Stimulated activated CD8-positive, alpha-beta memory T cell treated with anti-CD3 and anti-CD28 coated beads, Interleukin-15, amount 100 ng/mL, for 1 hour (primary cell): ENCODE measurements around the gene SART1.

Source experiments
- DNase-seq: peaks from one replicate; pipeline ENCODE4 v3.0.0-alpha.2; 2020; ENCODE audit warnings: low read depth

Gene SART1

DNA sequence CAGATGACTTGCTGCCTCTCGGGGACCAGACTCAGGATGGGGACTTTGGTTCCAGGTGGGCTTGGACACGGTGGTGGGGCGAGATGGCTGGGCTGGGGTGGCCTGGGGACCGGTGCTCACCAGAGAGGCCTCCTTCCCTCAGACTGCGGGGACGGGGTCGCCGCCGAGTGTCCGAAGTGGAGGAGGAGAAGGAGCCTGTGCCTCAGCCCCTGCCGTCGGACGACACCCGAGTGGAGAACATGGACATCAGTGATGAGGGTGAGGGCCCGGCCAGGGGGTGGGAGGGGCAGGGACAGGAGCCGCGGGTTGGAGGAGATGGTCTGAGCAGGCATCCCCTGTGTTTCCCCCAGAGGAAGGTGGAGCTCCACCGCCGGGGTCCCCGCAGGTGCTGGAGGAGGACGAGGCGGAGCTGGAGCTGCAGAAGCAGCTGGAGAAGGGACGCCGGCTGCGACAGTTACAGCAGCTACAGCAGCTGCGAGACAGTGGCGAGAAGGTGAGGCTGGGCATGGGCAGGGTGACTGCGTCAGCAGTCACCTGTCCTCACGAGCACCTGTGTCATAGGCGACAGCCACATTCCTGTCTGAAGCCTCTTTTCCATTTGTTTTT, 5.9 kb downstream of the SART1 start:
- DNase-seq, result no peak

GRCh38 chr11:65968600-65969482, 7.3 kb downstream of the SART1 start:
- DNase-seq, result no peak

DNA sequence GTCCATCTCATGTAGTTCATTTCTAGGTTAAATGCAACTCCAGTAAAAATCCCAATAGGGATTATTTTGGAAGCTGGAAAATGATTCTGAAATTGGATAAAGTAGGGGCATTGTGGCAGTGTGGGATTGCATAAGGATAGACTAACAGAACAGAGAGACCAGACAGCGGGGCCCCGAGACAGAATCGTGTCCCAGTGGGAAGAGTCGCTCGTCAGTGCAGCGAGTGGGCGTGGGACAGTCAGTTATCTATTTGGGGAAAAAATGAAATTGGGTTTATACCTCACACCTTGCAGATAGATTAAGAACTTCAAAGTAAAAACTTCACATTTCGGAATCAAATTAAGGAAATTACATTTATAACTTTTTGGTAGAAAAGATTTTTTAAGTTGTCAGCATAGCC, 10.6 kb downstream of the SART1 start:
- no peak for DNase-seq

- DNase-seq, result no peak
Measured at GRCh38 chr11:65973439-65974110, 12.0 kb downstream of the SART1 start.

DNA sequence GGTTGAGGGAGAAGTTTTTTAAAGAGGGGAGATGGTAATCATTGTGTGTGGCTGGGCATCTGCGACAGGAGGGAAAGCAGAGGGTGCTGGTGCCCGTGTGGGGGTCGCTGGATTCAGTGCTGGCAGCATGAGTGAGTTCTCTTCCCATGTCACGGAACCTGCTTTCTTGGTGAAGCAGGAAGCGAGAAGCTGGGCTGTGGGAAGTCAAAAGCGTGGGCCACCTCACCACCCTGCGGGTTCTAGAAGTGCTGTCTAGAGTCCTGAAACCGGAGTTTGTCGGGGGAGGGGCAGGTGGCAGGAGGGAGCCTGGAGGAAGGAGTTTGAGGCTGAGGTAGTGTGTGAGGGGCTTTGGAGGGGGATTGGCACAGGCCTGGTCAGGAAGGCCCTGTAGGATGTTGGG, 14.2 kb downstream of the SART1 start:
- no peak for DNase-seq

DNA sequence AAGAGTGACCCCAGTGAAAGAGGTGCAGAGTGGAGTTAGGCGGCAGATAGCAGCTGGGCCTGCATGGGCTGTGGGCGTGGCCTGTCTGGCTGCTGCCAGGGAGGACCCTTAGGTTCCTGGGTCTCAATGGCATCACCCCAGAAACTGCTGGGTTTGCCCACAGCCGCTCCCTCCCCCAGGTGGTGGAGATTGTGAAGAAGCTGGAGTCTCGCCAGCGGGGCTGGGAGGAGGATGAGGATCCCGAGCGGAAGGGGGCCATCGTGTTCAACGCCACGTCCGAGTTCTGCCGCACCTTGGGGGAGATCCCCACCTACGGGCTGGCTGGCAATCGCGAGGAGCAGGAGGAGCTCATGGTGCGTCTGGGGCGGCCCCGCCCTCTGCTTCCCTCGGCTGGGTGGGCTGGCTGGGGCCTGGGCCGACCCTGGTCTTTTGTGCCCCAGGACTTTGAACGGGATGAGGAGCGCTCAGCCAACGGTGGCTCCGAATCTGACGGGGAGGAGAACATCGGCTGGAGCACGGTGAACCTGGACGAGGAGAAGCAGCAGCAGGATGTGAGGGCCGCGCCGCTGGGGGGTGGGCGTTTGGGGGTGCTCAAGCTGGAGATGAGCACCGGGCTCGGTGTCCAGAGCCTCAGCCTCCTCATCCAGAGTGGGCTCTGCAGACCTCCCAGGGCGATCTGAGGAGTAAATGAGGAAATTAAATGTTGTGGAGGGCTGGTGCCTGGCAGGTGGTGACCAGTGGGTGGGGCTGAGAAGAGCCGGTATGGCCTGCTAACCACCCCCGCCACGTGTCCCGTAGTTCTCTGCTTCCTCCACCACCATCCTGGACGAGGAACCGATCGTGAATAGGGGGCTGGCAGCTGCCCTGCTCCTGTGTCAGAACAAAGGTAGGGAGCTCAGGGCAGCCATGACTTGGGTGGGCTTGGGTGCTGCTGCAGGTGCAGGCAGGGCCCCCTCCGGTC, 15.0 kb downstream of the SART1 start:
- DNase-seq, result no peak

DNA sequence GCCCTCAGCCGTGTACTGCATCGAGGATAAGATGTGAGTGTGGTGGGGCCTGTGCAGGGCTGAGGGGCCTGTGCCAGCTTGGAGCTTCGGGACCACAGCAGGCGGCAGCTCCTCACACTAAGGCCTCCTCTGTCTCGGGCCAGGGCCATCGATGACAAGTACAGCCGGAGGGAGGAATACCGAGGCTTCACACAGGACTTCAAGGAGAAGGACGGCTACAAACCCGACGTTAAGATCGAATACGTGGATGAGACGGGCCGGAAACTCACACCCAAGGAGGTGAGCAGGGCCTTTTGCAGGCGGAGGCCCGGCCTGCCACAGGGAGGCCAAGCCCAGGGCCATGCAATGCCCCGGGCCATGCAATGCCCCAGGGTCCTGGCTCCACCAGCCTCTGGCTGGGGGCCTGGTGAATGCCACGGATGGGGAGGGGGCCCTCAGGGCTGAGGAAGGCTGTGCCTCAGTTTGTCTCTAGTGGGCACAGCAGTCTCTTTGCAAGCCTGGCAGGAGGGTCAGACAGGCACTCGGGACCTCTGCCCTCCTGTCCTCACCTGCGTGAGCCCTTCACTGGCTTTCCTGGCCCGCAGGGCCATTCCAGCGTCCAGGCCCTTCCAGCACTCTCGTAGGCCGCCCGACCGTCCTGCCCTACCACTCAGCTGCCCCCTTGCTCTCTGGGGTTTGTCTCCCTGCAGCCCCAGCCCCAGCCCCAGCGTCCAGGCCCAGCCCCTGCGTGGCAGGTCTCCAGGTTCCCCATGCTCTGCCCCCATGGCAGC, 16.3 kb downstream of the SART1 start:
- no peak for DNase-seq

- DNase-seq, result no peak
Measured at GRCh38 chr11:65978391-65979238, 17.1 kb downstream of the SART1 start.

DNA sequence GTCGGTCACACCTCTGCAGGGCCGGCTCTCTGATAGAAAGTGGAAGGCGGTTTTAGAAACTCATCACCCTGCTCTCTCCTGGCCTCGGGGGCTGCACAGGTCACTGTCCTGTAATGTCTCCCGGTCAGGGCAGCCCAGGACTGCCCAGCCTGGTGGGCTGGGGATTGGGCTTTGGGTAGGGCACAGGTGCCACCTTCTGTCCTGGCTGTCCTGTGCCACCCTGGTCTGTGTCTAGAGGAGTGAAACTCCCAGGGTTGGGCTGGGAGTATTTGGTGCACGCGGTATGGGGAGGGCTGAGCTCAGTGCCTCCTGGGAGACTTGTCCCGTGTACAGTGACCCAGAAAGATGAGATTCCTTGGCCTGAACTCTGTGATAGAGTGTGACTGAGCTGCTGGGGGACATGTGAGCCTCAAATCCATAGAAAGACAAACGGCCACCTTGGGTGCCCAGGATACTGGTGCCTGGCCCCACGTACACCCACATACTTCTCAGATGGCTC, 17.8 kb downstream of the SART1 start:
- no peak for DNase-seq

- DNase-seq, result no peak
Measured at GRCh38 chr11:65981101-65981740, 19.7 kb downstream of the SART1 start.

DNA sequence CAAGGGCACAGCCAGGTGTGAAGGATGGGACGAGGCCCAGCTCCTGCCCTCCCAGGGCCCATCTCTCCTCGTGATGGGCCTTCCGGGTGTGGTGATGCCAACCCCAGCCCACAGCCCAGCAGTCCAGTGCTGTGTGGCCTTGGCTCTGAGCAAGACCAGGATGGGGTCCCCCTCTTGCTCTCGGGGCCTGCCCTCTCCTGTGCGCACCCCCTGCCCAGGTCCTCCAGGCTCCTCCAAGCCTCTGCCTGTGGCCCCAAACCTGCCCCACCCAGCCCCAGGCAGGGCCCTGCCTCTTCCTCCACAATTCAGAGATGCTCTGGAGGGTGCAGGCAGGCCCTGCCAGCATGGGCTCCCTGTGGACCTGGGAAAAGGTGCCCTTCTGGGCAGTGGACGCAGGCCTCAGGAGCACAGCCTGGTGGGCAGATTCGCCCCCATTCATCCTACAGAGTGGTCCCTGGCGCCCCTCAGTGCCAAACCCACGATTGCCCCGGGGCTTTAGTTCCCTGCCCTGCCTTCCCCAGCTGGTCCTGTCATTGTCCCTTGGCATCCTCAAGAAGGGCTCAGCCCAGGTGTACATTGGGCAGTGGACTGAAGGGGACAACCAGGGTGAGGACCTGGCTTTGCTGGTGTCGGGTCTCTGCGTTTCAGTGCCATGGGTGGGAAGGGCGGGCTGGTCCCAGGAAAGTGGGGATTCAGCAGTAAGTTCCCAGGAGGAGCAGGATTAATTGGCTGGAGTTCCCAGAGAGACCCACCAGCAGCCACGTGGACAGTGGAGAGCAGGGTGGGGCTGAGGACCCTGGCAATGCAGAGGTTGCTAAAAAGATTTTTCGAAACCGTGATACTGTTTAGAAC, 20.7 kb downstream of the SART1 start:
- DNase-seq, result no peak

DNA sequence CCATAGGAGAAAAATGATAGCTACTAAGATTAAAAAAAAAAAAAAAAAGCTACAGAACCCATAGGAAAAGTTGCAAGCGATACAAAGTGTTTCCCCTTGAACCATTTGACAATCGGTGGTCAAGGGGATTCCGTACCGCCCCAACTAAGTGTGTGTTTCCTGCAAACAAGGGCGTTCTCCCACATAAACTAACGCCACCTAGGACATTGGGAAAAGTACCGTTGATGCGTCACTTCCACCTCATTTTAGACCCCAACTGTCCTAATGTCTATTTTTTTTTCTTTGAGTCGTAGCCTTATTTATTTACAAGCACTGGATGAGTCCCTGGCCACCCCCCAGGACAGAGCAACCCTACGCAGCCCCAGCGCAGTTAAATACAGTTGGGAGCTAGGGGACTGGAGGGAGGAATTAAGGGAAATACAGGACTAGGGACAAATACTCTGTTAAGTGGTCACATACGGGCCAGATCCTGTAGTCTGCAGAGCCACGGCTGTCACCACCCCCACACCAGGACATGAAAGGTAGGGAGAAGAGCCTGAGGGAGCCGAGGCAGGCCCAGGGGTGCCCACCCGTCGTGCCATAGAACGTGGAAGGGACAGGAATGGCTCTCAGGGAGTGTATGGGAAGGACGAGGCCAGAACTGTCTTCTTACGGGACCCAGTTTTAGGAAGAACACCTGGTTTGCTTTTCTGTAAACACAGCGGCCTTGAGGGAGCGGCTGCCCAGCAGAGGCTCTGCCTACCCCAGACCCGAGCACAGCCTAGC, 21.5 kb downstream of the SART1 start:
- DNase-seq, result no peak

GRCh38 chr11:65983589-65983987, 22.1 kb downstream of the SART1 start:
- no peak for DNase-seq

- DNase-seq, result no peak
Measured at GRCh38 chr11:65987336-65987735, 25.8 kb downstream of the SART1 start.

DNA sequence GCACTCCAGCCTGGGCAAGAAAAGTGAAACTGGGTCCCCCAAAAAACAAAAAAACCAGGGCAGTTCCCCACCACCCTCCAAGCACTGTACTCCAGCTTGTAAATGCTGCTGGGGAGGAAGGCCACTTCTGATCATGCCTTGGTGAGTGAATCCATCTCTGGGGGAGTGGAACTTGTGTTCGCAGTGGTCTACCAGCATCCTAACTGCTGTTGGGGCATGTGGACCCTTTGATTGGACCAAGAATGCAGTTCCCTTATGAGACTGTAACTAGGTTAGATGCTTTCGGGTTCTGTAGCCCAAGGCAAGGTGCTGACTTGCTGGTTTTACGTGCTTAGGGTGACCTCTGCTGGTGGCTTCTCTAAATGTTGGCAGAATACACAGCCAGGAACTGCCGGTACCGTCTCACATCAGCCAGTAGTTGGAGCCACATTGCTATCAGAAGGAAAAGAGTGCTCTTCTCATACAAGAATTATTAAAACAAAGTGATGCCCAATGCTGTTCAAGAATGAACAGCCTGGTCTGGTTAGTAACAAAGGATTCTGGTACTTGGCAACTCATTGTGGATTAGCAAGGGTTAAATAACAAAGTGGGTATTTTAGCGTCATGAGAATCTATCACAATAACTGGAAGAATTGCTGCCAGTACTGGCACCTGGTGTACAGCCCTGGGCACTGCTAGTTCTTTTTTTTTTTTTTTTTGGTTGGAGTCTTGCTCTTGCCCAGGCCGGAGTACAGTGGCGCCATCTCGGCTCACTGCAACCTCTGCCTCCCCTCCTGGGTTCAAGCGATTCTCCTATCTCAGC, 27.5 kb downstream of the SART1 start:
- peak; percentile 83 for DNase-seq

- no peak for DNase-seq
Measured at GRCh38 chr11:65992056-65992455, 30.5 kb downstream of the SART1 start.

DNA sequence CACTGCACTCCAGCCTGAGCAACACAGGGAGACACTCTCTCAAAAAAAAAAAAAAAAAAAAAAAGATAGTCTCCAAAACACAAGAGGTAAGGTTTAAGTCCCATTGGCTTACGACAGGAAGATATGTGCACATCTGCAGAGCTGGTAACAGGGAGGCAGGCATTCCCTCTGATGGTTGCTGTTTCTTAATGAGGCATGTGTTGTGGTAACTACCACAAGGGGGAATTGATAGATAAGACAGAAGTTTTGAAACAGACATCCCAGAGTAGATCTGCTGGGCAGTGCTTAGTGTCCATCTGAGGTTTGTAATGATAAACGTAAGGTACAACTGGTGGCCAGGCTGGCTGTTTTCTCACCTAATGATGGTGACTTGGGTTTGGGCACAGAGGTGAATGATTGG, 35.8 kb downstream of the SART1 start:
- DNase-seq, result no peak
